PFSK-1 (cell line): ENCODE measurements around the gene SLCO6A1.

Experiments
- POLR2AphosphoS5 ChIP-seq: IDR thresholded peaks from 2 replicates; pipeline ENCODE4 v1.6.1; 2012; ENCODE audit warnings: low read depth, mild to moderate bottlenecking, control low read depth, low read length, moderate library complexity
- SIN3A ChIP-seq: IDR thresholded peaks from 2 replicates; pipeline ENCODE4 v1.6.1; 2012; ENCODE audit warnings: mild to moderate bottlenecking, low read length, moderate library complexity, borderline replicate concordance; ENCODE audit not compliant: insufficient read depth

GRCh38 chr5:102529447-102529846, 30.6 kb upstream of the SLCO6A1 start:
- TF ChIP-seq SIN3A (no peak), POLR2AphosphoS5 (no peak)
